Panc1 (cell line): ENCODE data around the gene N4BP3. TPM values are rescaled to one million over a fixed set of nuclear protein-coding genes. Genes with fewer than 3 reads are reported as not detected.
A peak's percentile ranks its signal among the peaks of the same experiment; 100 is the strongest.

Experiments used
- ATAC-seq: fragments of 200-7000 bp; cut with Tn5 transposase; 2 replicates; pipeline ENCODE4 v1.9.1; 2020; ENCODE audit warnings: mild to moderate bottlenecking, moderate library complexity
- BruUV-seq: library from RNA; stranded (reverse); fragments of 400-500 nt; replicated peaks from 2 replicates; lab custom pipeline; 2021; lab: Mats Ljungman, UMichigan
- CTCF ChIA-PET: fragments of 300-600 bp; sonication (Branson Sonifier 250); formaldehyde crosslinking; loops from one replicate; lab custom pipeline; 2022; ENCODE audit warnings: antibody characterized with exemption; lab: Charles Lee
- POLR2A ChIA-PET: fragments of 300-600 bp; sonication (Branson Sonifier 250); formaldehyde crosslinking; loops from one replicate; lab custom pipeline; 2022; ENCODE audit warnings: antibody characterized with exemption; lab: Charles Lee
- DNase-seq: peaks from one replicate; pipeline ENCODE4 v3.0.0-alpha.2; 2010; ENCODE audit warnings: low read depth, low spot score
- H3K27ac ChIP-seq: 2 replicates; pipeline ENCODE4 v1.5.1; 2011; ENCODE audit warnings: mild to moderate bottlenecking, low read length, inconsistent platforms
- H3K27me3 ChIP-seq: fragments of 200-500 bp; sonication (Bioruptor generic); 2 replicates; pipeline ENCODE4 v1.6.0; 2014; ENCODE audit warnings: low read length, inconsistent platforms; ENCODE audit not compliant: control insufficient read depth, insufficient read depth
- H3K36me3 ChIP-seq: fragments of 200-500 bp; sonication (Bioruptor generic); 2 replicates; pipeline ENCODE4 v1.5.1; 2014; ENCODE audit warnings: inconsistent platforms, mild to moderate bottlenecking, low read length, moderate library complexity; ENCODE audit not compliant: control insufficient read depth, insufficient read depth
- H3K4me1 ChIP-seq: 2 replicates; pipeline ENCODE4 v1.5.1; 2011; ENCODE audit warnings: inconsistent platforms, mild to moderate bottlenecking, low read length, moderate library complexity; ENCODE audit not compliant: control insufficient read depth, insufficient read depth
- H3K4me3 ChIP-seq, 2 experiments: 2 replicates each; pipeline ENCODE4 v1.5.1; 2011 to 2012; ENCODE audit warnings: low read depth in 2 of 2, low read length in 2 of 2, mild to moderate bottlenecking in 2 of 2, inconsistent platforms in 1 of 2, moderate library complexity in 1 of 2
- H3K9me3 ChIP-seq: fragments of 200-500 bp; sonication (Bioruptor generic); 2 replicates; pipeline ENCODE4 v1.5.1; 2014; ENCODE audit warnings: low read depth, mild to moderate bottlenecking, inconsistent platforms, low read length, moderate library complexity; ENCODE audit not compliant: control insufficient read depth, insufficient read depth
- CTCF ChIP-seq: fragments of 450-650 bp; IDR thresholded peaks from 2 replicates; pipeline ENCODE4 v1.5.1; 2017; ENCODE audit warnings: mild to moderate bottlenecking
- POLR2AphosphoS5 ChIP-seq: IDR thresholded peaks from 2 replicates; pipeline ENCODE4 v1.6.1; 2012; ENCODE audit warnings: mild to moderate bottlenecking, low read depth, low read length, moderate library complexity
- REST ChIP-seq, 2 experiments: IDR thresholded peaks; 2 replicates each; pipeline ENCODE4 v1.6.1; 2011 to 2012; ENCODE audit warnings: low read depth in 2 of 2, control low read depth in 1 of 2, low read length in 1 of 2, mild to moderate bottlenecking in 1 of 2, moderate library complexity in 1 of 2; ENCODE audit not compliant: insufficient read depth in 1 of 2
- SIN3A ChIP-seq: IDR thresholded peaks from 2 replicates; pipeline ENCODE4 v1.6.1; 2012; ENCODE audit warnings: low read depth, mild to moderate bottlenecking, low read length, moderate library complexity, borderline replicate concordance; ENCODE audit not compliant: insufficient read depth
- TCF7L2 ChIP-seq: IDR thresholded peaks from 2 replicates; pipeline ENCODE4 v1.6.1; 2011; ENCODE audit warnings: mild to moderate bottlenecking, low read depth, low read length, inconsistent platforms
- in situ Hi-C: cut with HindIII; loops from 2 replicates; pipeline ENCODE4 v1.10.0; 2016; ENCODE audit warnings: low sequenced_read_pairs, low pct_unique_long_range_greater_than_20kb
- intact Hi-C: fragments of 100-400 bp; cut with micrococcal nuclease; formaldehyde crosslinking; loops from one replicate; pipeline ENCODE4 v1.10.0; 2022; ENCODE audit not compliant: unreplicated experiment
- total RNA-seq: library from RNA; stranded (reverse); gene quantifications from one replicate; pipeline ENCODE4 v1.2.1, GENCODE V29; 2021; ENCODE audit not compliant: unreplicated experiment

The N4BP3 gene
- total RNA-seq, 1 experiment from 2014 or later: 2.3 TPM

DNA sequence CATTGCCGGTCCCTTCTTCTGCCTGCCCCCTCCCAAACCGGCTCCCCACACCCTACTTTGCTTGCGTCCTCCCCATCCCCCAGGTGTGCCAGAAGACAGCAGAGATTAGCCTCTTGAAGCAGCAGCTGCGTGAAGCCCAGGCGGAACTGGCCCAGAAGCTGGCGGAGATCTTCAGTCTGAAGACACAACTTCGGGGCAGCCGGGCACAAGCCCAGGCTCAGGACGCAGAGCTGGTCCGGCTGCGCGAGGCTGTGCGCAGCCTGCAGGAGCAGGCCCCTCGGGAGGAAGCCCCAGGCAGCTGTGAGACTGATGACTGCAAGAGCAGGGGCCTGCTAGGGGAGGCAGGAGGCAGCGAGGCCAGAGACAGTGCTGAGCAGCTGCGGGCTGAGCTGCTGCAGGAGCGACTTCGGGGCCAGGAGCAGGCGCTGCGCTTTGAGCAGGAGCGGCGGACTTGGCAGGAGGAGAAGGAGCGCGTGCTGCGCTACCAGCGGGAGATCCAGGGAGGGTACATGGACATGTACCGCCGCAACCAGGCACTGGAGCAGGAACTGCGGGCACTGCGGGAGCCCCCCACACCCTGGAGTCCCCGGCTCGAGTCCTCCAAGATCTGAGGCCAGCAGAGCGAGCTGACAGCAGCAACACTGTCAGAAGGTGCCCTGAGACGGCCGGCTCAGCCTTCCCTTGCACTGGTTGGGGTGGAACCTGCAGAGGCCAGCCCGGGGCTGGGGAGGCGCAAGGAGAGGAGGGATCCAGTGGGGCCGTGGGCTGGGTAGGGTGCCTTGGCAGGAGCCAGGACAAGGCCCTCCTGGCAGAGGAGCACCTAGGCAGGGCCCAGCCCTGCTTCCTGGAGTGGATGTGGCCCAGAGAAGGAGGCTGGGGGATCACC, 8.3 kb downstream of the N4BP3 start:
- ChIA-PET CTCF (interaction anchor here (1.0 kb wide), 1 partner anchor 24 kb away, joined by 4 read pairs; no protein-coding TSS in a partner anchor), POLR2A (no interaction called here)
- Histone ChIP-seq H3K4me3 (no peak overlapping the region), H3K27me3 (no peaks in the 10 kb centered on the region), H3K36me3 (no peaks in the 10 kb centered on the region), H3K4me1 (no peaks in the 10 kb centered on the region; the same call in 1 of the 2 replicates), H3K27ac (no peak overlapping the region), H3K9me3 (no peaks in the 10 kb centered on the region)
- ATAC-seq (0 out of 2 replicates have a peak, but pooled peaks have one; percentile 4), DNase-seq (no peak)
- in situ Hi-C loops: no loop called here
- intact Hi-C loops: no loop called here
- TF ChIP-seq SIN3A: no peak
- no peak for TF ChIP-seq TCF7L2
- no peak for TF ChIP-seq CTCF
- no peak for TF ChIP-seq REST (IDR thresholded peaks at IDR 0.05; ENCODE audit: insufficient read depth in 1 of 2, low read depth in 2 of 2, low read length in 1 of 2)
- TF ChIP-seq POLR2AphosphoS5: no peak
- BruUV-seq: no TSS peak

GRCh38 chr5:178122346-178122745, 9.0 kb downstream of the N4BP3 start:
- Histone ChIP-seq H3K9me3 (no peaks in the 10 kb centered on the region), H3K27ac (no peak overlapping the region), H3K4me1 (no peaks in the 10 kb centered on the region; the same call in none of the 2 replicates), H3K36me3 (no peaks in the 10 kb centered on the region), H3K4me3 (no peak overlapping the region), H3K27me3 (no peaks in the 10 kb centered on the region)
- no peak for ATAC-seq
- POLR2A ChIA-PET: no interaction called here
- DNase-seq: no peak
- in situ Hi-C loops (no loop called here), intact Hi-C loops (no loop called here)
- TF ChIP-seq POLR2AphosphoS5: no peak
- no peak for TF ChIP-seq SIN3A
- TF ChIP-seq TCF7L2: no peak
- no peak for TF ChIP-seq REST (IDR thresholded peaks at IDR 0.05; ENCODE audit: insufficient read depth in 1 of 2, low read depth in 2 of 2, low read length in 1 of 2)
- TF ChIP-seq CTCF: no peak
- CTCF ChIA-PET: no interaction called here
- no TSS peak for BruUV-seq
